GM21447 (cell line): Measurements from ENCODE around the gene PLD5.
"Not testable (repeated sequence)": the region's sequence is repeated elsewhere in the genome, so short reads cannot be mapped to it uniquely, and the experiment has no call there.

ENCODE experiments used
- ATAC-seq: cut with Tn5 transposase; IDR thresholded peaks from one replicate; pipeline ENCODE4 v1.9.1; 2021; ENCODE audit not compliant: unreplicated experiment

PLD5 gene

GRCh38 chr1:242506724-242507123, 17.8 kb downstream of the PLD5 start:
- no peak for ATAC-seq

GRCh38 chr1:242489545-242489944, 35.0 kb downstream of the PLD5 start:
- no peak for ATAC-seq

GRCh38 chr1:242477944-242478343, 46.6 kb downstream of the PLD5 start:
- no peak for ATAC-seq

- ATAC-seq, result no peak
Measured at GRCh38 chr1:242470774-242471173, 53.7 kb downstream of the PLD5 start.

GRCh38 chr1:242468784-242469183, 55.7 kb downstream of the PLD5 start:
- ATAC-seq, result no peak

GRCh38 chr1:242467556-242468145, 56.8 kb downstream of the PLD5 start:
- ATAC-seq, result peak; percentile 74

- ATAC-seq, result no peak
Measured at GRCh38 chr1:242462867-242463266, 61.6 kb downstream of the PLD5 start.

GRCh38 chr1:242459740-242460139, 64.8 kb downstream of the PLD5 start:
- not testable (repeated sequence) for ATAC-seq

GRCh38 chr1:242456726-242457269, 67.7 kb downstream of the PLD5 start:
- ATAC-seq, result no peak

- no peak for ATAC-seq
Measured at GRCh38 chr1:242455052-242455361, 69.5 kb downstream of the PLD5 start.

- ATAC-seq, result peak; percentile 69
Measured at GRCh38 chr1:242454262-242455051, 70.0 kb downstream of the PLD5 start.

GRCh38 chr1:242452573-242452972, 71.9 kb downstream of the PLD5 start:
- no peak for ATAC-seq

GRCh38 chr1:242449661-242450060, 74.8 kb downstream of the PLD5 start:
- ATAC-seq, result no peak

- no peak for ATAC-seq
Measured at GRCh38 chr1:242448910-242449645, 75.4 kb downstream of the PLD5 start.

GRCh38 chr1:242447689-242448088, 76.8 kb downstream of the PLD5 start:
- no peak for ATAC-seq

GRCh38 chr1:242440757-242441156, 83.7 kb downstream of the PLD5 start:
- ATAC-seq, result no peak

- no peak for ATAC-seq
Measured at GRCh38 chr1:242435200-242435599, 89.3 kb downstream of the PLD5 start.

- ATAC-seq, result no peak
Measured at GRCh38 chr1:242432491-242433095, 91.9 kb downstream of the PLD5 start.

- ATAC-seq, result no peak
Measured at GRCh38 chr1:242431786-242432185, 92.7 kb downstream of the PLD5 start.

- ATAC-seq, result no peak
Measured at GRCh38 chr1:242430956-242431355, 93.5 kb downstream of the PLD5 start.

GRCh38 chr1:242428399-242429190, 95.9 kb downstream of the PLD5 start:
- no peak for ATAC-seq
